ENCODE measurements around the gene PCDH9. TPM values are rescaled to one million over a fixed set of nuclear protein-coding genes. Genes with fewer than 3 reads are reported as not detected.

PCDH9 gene
- total RNA-seq, 1 donor from 2014 or later = 20.2 TPM

DNA sequence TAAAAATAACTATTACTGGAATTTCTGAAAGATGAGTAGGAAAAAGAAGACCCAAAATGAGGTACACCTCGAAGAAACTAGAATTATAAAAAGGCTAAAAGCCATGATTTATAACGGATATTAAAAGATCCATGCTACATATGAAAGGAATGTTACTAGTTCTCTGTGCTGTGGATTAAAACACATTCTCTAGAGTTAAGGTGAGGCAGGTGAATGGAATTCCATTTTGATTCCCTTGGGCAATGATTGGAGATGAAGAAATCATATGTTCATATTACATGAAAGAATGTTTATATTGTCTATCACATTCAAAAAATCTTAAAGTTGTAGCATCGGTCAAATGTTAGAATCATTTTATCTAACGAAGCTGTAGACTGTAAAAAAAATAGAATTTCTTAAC, 783.7 kb downstream of the PCDH9 start:
- peaks cover 5% of the 10 kb centered on the region for H3K9me3 Mint-ChIP-seq
- no peaks in the 10 kb centered on the region for H3K27me3 Mint-ChIP-seq
- TF ChIP-seq CTCF (conservative IDR thresholded peaks at IDR 0.05) = no peak
- no peaks in the 10 kb centered on the region for H3K36me3 Mint-ChIP-seq
- no peak for DNase-seq (ENCODE audit: extremely low spot score, unreplicated experiment)
- H3K27ac Mint-ChIP-seq = no peak overlapping the region
- no peak overlapping the region for H3K4me3 Mint-ChIP-seq
- peaks cover 4% of the 10 kb centered on the region for H3K4me1 Mint-ChIP-seq (ENCODE audit: unreplicated experiment)

- no peak overlapping the region for H3K27ac Mint-ChIP-seq
- H3K27me3 Mint-ChIP-seq = no peaks in the 10 kb centered on the region
- no peaks in the 10 kb centered on the region for H3K9me3 Mint-ChIP-seq
- no peak overlapping the region for H3K4me3 Mint-ChIP-seq
- peaks cover 4% of the 10 kb centered on the region for H3K4me1 Mint-ChIP-seq (ENCODE audit: unreplicated experiment)
- no peaks in the 10 kb centered on the region for H3K36me3 Mint-ChIP-seq
- DNase-seq (ENCODE audit: extremely low spot score, unreplicated experiment) = no peak
- no peak for TF ChIP-seq CTCF (conservative IDR thresholded peaks at IDR 0.05)
These were observed 786.2 kb downstream of the PCDH9 start for GRCh38 chr13:66443926-66444325.

GRCh38 chr13:66440938-66441337, 789.2 kb downstream of the PCDH9 start:
- no peak for TF ChIP-seq CTCF (conservative IDR thresholded peaks at IDR 0.05)
- no peak overlapping the region for H3K27ac Mint-ChIP-seq
- H3K36me3 Mint-ChIP-seq = no peaks in the 10 kb centered on the region
- H3K4me1 Mint-ChIP-seq (ENCODE audit: unreplicated experiment) = peaks cover 4% of the 10 kb centered on the region
- no peak overlapping the region for H3K4me3 Mint-ChIP-seq
- DNase-seq (ENCODE audit: extremely low spot score, unreplicated experiment) = no peak
- no peaks in the 10 kb centered on the region for H3K27me3 Mint-ChIP-seq
- H3K9me3 Mint-ChIP-seq = no peaks in the 10 kb centered on the region

DNA sequence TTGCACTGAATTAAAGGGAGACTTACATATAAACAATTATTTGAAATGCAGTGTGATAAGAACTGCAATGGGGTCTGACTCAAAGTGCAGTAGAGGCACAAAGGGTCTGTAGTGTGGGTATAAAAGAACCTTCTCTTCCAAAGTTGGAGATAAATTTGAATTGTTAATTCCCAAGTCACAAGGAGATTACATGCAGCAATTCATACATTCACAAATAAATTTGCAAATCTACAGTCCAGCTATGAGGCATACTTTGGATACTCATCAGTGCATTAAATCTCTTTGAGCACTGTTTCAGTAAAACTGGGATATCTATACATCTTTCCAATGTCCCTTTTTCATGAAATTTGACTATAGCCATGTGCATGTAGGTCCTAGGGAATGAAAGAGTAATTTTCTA, 799.4 kb downstream of the PCDH9 start:
- H3K27ac Mint-ChIP-seq = no peak overlapping the region
- TF ChIP-seq CTCF (conservative IDR thresholded peaks at IDR 0.05) = no peak

DNA sequence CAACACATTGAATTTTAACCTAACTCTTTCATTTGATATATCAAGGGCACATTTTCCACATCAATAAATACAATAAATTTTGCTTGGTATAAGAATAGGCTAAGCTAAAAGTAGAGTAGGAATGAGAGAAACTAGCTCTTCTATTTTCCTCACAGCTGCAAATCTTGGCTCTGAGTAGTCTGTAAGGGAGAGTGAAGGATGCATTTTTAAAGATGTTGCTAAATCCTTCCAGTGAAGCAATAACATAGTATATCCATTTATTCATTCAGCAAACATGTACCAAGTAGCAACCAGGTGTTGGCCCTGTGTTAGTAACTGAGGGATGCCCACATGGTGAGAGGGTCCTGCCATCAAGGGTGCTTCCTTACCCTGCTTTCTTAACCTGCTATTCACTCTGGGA, 799.9 kb downstream of the PCDH9 start:
- H3K27ac Mint-ChIP-seq = no peak overlapping the region
- no peaks in the 10 kb centered on the region for H3K36me3 Mint-ChIP-seq
- peaks cover 10% of the 10 kb centered on the region for H3K4me1 Mint-ChIP-seq (ENCODE audit: unreplicated experiment)
- TF ChIP-seq CTCF (conservative IDR thresholded peaks at IDR 0.05) = no peak
- H3K27me3 Mint-ChIP-seq = no peaks in the 10 kb centered on the region
- no peak overlapping the region for H3K4me3 Mint-ChIP-seq
- no peak for DNase-seq (ENCODE audit: extremely low spot score, unreplicated experiment)
- H3K9me3 Mint-ChIP-seq = no peaks in the 10 kb centered on the region

More for the DNA sequence above, 799.4 kb downstream of the PCDH9 start:
- Mint-ChIP-seq H3K4me3 (no peak overlapping the region), H3K27me3 (no peaks in the 10 kb centered on the region), H3K9me3 (no peaks in the 10 kb centered on the region), H3K4me1 (ENCODE audit: unreplicated experiment) (peaks cover 10% of the 10 kb centered on the region), H3K36me3 (no peaks in the 10 kb centered on the region)
- no peak for DNase-seq (ENCODE audit: extremely low spot score, unreplicated experiment)

GRCh38 chr13:66429156-66429555, 801.0 kb downstream of the PCDH9 start:
- H3K4me1 Mint-ChIP-seq (ENCODE audit: unreplicated experiment) = peaks cover 10% of the 10 kb centered on the region
- no peak overlapping the region for H3K27ac Mint-ChIP-seq
- no peaks in the 10 kb centered on the region for H3K9me3 Mint-ChIP-seq
- TF ChIP-seq CTCF (conservative IDR thresholded peaks at IDR 0.05) = no peak
- no peak for DNase-seq (ENCODE audit: extremely low spot score, unreplicated experiment)
- H3K4me3 Mint-ChIP-seq = no peak overlapping the region
- no peaks in the 10 kb centered on the region for H3K27me3 Mint-ChIP-seq
- no peaks in the 10 kb centered on the region for H3K36me3 Mint-ChIP-seq

All from type B pancreatic cell (in vitro differentiated cells).